ENCODE results near the gene C1R. TPM values are rescaled to one million over a fixed set of nuclear protein-coding genes. Genes with fewer than 3 reads are reported as not detected.

The C1R gene
- total RNA-seq, 2 donors from 2014 or later, result 191 to 467 TPM

GRCh38 chr12:7064516-7064915 is 27.7 kb downstream of the C1R start:
- Histone ChIP-seq H3K27ac (no peak overlapping the region), H3K4me3 (no peak overlapping the region), H3K27me3 (no peaks in the 10 kb centered on the region), H3K36me3 (no peaks in the 10 kb centered on the region), H3K4me1 (peaks cover 0 to 29% of the 10 kb centered on the region in 2 donors), H3K9me3 (no peaks in the 10 kb centered on the region)
- no peak for DNase-seq (ENCODE audit: low spot score)
- TF ChIP-seq, protein P1, sequence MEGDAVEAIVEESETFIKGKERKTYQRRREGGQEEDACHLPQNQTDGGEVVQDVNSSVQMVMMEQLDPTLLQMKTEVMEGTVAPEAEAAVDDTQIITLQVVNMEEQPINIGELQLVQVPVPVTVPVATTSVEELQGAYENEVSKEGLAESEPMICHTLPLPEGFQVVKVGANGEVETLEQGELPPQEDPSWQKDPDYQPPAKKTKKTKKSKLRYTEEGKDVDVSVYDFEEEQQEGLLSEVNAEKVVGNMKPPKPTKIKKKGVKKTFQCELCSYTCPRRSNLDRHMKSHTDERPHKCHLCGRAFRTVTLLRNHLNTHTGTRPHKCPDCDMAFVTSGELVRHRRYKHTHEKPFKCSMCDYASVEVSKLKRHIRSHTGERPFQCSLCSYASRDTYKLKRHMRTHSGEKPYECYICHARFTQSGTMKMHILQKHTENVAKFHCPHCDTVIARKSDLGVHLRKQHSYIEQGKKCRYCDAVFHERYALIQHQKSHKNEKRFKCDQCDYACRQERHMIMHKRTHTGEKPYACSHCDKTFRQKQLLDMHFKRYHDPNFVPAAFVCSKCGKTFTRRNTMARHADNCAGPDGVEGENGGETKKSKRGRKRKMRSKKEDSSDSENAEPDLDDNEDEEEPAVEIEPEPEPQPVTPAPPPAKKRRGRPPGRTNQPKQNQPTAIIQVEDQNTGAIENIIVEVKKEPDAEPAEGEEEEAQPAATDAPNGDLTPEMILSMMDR (IDR thresholded peaks at IDR 0.05), result no peak

DNA sequence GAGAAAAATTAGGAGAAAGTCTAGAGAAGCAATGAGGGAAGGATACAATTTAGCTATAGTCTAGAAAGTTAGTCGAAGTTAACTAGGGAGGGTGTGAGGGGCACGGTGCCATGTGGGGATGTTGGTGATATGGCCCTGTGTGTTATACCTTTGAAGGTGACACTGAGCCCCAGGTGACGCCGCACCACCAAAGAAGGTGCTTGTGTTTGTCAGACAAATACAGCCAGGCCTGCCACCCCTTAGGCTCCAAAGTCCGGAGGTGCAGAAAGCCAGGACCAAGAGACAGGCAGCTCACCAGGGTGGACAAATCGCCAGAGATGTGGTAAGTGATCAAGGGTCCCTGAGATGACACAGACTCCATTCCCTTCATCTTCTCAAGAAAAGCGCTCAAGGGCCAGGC is 30.6 kb downstream of the C1R start:
- Histone ChIP-seq H3K9me3 (no peaks in the 10 kb centered on the region), H3K27ac (peak overlapping the region; percentile 77 to 84), H3K4me3 (peak overlapping the region; percentile 32 to 42), H3K4me1 (peaks cover 0 to 10% of the 10 kb centered on the region in 2 donors), H3K27me3 (no peaks in the 10 kb centered on the region), H3K36me3 (no peaks in the 10 kb centered on the region)
- TF ChIP-seq, protein P1 (IDR thresholded peaks at IDR 0.05), result no peak
- DNase-seq (ENCODE audit: low spot score), result no peak

- Histone ChIP-seq H3K36me3 (no peaks in the 10 kb centered on the region), H3K9me3 (no peaks in the 10 kb centered on the region), H3K27me3 (no peaks in the 10 kb centered on the region), H3K27ac (peak overlapping the region; percentile 77 to 84), H3K4me1 (peaks cover 0 to 10% of the 10 kb centered on the region in 2 donors), H3K4me3 (peak overlapping the region; percentile 32 to 42)
- TF ChIP-seq, protein P1 (IDR thresholded peaks at IDR 0.05), result no peak
- no peak for DNase-seq (ENCODE audit: low spot score)
Measured at GRCh38 chr12:7061138-7061537, 31.1 kb downstream of the C1R start.

DNA sequence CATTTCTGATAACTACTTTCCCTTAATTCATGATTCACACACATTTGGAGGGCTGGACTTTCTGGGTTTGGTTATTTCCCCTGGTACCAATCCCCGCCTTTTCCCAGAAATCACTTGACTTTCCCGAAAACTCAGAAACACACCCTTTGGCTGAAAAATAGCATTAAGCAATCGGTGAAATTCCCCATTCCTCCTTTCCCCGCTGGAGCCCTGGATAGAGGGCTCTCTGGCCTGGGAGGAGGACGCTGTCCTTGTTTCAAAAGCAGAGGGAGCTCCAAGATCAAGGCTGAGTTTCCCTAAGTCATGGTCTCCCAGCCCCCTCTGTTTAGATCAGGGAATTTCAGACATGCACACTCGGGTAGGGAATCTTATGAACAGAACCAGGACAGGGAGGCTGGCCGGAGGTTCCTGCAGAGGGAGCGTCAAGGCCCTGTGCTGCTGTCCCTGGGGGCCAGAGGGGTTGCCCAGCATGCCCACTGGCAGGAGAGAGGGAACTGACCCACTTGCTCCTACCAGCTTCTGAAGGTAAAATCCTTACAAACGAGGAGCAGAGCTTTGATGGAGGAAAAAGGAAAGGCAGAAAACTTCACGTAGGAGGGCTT is 31.8 kb downstream of the C1R start, which contains the start of gene C1S:
Gene C1S (plus strand): TSS at position 366 of the 602 bp plus-strand sequence. CDS start 1,195 bp downstream, outside the sequence.
- Histone ChIP-seq H3K4me1 (peaks cover 0 to 10% of the 10 kb centered on the region in 2 donors), H3K9me3 (no peaks in the 10 kb centered on the region), H3K27ac (peak within 1 kb of the TSS; percentile 77 to 84), H3K4me3 (peak within 1 kb of the TSS; percentile 32 to 42), H3K27me3 (no peaks in the 10 kb centered on the region), H3K36me3 (no peaks in the 10 kb centered on the region)
- TF ChIP-seq, protein P1 (IDR thresholded peaks at IDR 0.05), result peak; percentile 73 to 87
- DNase-seq (ENCODE audit: low spot score), result peak; percentile 92

DNA sequence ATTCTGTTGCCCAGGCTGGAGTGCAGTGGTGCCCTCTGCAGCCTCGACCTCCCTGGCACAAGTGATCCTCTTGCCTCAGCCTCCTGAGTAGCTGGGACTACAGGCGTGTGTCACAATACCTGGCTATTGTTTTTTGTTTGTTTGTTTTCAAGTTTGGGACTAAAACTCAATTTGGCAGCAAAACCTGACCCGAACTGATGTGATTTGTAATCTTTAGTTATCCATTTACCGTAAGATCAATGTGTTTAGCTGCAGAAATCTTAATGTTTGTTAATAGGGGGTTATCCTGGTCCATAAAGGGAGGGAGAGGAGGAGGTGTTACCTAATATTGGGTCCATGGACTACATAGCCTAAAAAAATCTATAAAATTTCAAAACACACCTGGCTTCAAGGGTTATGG is 32.5 kb downstream of the C1R start:
- DNase-seq (ENCODE audit: low spot score), result no peak
- no peaks in the 10 kb centered on the region for H3K9me3 ChIP-seq
- no peak overlapping the region for H3K4me3 ChIP-seq
- H3K27me3 ChIP-seq, result no peaks in the 10 kb centered on the region
- peaks cover 0 to 10% of the 10 kb centered on the region in 2 donors for H3K4me1 ChIP-seq
- TF ChIP-seq, protein P1 (IDR thresholded peaks at IDR 0.05), result no peak
- H3K36me3 ChIP-seq, result no peaks in the 10 kb centered on the region
- H3K27ac ChIP-seq, result peak overlapping the region; percentile 77 to 84

Measured in right atrium auricular region (tissue), 2 donors.